GM21529 (cell line): Measurements from ENCODE around the gene KCNJ5.

Experiments
- ATAC-seq: cut with Tn5 transposase; IDR thresholded peaks from one replicate; pipeline ENCODE4 v1.9.1; 2021; ENCODE audit not compliant: unreplicated experiment

KCNJ5 gene

DNA sequence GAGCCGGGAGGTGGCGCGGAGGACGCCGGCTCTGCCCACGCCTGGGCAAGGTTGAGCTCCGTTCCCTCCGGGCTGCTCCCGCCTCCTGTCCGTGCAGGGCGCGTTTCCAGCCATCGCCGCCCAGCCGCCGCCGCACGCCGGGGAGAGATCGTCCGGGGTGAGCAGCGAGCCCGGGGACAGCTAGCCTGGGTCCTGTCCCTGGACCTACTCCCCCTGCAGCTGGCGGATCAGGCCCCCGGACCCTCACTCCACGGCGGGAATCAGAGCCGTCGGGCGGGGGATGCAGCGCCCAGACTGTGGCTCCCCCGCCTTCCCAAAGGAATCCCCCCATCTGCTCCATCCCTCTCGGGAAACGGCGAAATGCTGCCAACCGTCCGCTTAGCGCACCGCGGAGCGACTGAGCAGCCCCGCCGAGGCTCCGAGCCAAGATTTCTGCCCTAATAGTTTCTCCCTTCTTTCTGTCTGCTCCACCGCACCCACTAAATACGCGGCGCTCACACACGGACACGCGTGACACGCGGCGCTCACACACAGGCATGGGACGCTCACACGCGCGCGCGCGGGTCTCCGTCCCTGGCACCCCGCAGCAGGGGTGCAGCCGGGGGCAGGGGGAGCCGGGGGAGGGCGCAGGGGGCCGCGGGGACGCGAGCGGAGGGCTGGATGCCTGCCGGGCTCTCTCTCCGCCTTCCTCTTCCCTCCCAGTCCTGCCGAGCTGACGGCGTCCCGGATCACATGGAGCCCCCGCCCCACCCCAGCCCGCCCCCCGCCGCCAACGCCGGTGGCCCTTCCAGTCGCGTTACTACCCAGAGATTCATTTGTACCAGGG lies at the start of gene KCNJ5:
Gene KCNJ5, plus strand, starts transcription at position 814 of the 826 bp plus-strand sequence. CDS start 19,918 bp downstream, outside the sequence.
- ATAC-seq = no peak

DNA sequence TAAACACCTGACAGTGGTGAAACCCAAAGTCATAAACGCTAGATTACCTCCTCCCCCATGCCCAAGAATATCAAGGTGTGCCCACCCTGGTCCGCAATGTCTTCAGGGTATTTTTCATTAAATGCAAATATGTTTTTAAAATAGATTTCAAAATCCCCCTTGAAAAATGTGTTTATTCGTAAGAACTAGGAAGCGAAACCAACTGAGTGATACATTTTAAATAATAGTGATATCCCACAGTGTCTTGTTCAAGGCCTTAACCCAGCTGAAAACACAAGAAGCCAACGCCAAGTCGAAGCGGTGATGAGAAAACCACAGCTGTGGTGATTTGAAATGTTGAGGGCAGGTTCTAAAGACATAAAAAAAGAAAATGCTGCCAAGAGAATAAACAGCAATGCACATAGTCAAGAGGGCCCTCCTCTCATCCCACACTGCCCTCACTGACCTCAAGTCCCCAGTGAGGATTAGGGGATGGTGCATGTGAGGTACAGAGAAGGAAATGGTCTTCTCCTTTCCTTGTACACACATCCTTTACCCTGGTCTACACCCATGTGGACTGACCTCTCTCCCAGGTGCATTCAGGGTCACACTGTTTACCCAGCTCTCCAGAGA lies 49.6 kb upstream of the KCNJ5 start:
- peak; percentile 55 for ATAC-seq

DNA sequence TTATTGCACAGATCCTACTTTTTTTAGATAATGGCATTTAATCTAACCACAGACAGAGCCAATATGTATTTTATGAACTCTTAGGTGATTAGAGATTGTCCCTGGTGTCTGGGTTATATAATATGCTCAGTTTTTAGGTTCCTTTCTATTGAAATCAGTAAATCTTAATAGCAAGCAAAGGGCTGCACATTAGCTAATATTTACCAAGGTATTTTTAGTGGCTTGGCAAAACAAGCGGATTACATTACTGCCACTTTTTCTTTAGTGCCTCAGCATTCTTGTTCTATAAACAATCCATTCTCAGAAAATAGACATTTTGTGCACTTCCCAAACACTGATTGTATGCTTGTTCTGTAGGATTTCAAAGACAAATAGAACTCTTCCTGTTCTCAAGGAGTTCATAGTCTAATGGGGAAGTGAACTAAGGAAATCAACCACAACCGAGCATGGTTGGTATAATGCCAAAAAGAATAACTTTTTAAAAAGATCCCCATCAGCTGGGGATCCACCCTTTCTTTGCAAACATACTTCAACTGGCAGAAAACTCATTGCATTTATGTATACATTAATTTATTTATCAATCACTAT lies 47.9 kb upstream of the KCNJ5 start:
- no peak for ATAC-seq

DNA sequence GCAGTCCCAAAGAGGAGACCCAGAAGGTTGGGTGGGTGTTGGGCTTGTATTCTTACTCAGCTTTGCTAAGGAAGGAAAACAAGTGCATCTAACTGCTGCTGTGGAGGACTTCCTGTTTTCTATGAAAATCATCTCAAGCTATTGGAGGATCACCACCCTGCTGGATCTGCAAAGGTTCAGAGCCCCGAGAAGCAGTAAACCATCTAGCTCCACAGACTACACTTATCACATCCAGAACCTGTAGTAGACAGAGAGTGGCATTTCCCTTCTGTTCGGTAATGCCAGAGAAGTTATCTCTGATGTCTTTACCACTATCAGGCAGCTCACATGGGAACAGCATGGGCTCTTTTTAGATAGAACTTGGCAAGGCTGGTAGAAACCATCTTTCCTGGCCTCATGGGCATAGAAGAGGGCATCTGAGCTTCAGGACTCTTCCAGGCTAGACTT lies 45.8 kb upstream of the KCNJ5 start:
- no peak for ATAC-seq

DNA sequence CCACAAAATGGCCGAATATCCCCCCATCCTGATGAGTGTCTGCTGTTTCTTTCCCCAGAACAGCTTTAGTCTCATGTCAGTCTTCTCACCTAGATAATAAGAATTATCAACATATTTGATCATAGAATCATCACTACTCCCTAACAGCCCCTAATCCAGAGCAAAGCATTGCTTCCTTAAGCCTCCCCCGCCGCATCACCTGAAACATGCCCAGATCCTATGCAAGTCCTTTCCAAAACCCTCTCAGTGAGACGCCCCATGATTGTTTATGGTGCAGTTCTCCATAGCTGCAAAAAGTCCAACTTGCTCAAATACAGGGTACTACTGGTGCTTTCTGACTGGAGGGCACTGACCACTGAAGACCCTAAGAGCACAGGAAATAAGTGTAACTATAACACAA lies 44.2 kb upstream of the KCNJ5 start:
- ATAC-seq = no peak

DNA sequence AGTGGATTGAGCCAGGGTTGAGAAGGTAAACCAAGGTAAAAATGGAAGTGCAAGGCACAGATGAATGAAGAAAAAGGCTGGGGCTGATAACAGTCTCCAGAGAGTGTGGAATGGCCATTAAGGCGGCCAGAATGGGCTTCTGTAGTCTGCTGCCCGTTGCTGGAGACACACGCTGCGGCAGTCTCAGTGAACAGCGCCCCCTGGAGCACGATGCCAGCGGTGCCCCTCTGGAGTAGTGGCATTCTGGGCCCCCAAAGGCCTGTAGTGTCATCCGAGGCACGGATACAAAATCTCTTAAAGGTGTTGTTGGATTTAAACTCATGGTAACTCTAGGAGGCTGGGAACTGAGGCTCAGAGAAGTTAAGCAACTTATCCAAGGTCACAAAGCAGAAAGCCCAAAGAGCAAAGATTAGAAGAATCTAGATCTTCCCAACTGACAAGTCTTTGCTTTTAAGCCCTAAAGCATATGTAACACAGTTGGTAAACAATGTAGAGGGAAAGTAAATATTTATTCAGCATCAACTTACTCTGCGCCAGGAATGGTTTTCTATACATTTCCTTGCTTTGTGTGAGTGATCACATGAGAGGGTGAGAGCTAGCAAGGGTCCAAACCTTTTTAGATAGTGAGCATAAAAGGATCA lies 42.2 kb upstream of the KCNJ5 start:
- ATAC-seq = peak; percentile 88

DNA sequence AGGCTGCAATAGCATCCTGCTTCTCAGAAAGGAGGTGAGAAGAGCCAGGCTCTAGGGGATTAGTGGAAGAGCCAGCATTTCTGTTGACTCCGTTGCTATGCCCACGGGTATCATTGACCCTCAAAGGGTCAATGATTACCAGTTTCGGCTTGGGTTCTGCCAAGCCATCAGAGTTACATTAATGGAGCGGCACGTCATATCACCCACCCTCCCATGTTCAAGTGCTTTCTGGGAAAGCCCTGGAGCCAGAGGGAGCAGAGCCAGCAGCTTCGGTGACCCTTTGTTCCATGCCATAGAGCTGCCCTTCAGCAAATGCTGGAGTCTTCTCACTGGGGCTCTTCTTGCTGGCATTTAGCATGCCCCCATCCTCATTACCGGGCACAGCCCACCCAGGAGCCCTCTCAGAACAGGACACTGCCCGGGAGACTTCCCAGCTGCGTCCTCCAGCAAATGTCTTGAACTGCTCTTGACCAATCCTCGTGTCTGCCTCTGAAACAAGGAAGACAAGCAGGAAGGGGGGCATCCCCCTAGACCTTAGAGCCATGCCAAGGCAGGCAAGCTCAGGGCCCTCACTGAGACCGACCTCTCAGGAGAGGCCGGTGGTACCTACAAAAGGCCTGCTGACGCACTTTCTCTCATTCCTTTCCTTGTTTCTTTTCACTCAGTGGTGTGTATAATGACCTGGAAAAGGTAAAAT lies 38.7 kb upstream of the KCNJ5 start:
- no peak for ATAC-seq

DNA sequence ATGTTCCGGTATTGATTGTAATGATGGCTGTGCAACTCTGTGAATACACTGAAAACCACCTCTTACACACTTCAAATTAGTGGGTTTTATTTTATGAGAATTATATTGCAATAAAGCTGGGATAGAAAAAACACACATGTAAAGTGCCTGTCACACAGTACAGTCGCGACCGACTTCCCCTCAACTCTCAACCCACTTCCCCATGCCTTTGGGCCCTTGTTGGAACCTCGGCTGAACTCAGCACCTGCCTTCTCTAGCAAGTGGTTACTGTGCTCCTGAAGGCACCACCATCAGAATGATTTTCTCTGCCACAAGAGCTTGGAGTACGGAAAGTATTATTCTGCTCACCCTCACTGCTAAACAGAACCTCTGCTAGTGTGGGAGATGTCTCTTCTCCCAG lies 37.6 kb upstream of the KCNJ5 start:
- no peak for ATAC-seq

DNA sequence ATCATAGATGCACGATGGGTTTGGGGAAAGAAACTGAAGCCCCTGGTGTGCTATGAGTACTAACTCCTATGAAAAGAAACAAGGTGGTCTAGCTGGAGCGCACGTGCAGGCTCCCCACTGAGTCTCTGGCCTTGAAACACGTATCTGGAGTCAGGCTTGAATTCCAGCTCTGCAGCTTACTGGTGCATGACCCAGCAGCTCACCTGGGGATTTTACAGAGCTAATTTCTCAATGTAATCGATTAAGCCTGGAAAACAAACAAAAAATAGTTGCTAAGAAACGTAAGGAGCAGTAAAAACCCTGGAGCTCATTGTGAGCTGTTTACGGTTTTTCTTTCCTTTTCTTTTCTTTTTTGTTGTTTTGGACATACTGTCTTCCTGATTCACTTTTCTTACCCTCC lies 36.3 kb upstream of the KCNJ5 start:
- no peak for ATAC-seq

DNA sequence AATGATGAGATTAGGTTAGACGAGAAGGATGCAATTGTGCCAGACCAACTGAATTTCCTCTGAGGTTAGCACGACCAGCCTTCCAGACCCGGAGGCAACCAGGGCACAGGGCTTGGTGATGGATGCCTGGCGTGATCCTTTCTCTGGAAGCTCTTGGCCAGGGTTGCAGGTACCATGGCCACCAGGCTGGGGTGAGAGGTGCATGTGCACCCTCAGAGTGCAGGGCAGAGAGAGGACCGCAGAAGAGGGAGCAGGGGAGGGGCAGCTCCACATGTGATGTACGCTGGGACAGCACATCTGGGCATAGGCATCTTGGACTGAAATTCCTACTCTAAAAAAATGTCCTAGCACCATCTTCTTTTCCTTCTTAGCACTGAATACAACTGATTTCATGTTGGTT lies 34.9 kb upstream of the KCNJ5 start:
- ATAC-seq = no peak

DNA sequence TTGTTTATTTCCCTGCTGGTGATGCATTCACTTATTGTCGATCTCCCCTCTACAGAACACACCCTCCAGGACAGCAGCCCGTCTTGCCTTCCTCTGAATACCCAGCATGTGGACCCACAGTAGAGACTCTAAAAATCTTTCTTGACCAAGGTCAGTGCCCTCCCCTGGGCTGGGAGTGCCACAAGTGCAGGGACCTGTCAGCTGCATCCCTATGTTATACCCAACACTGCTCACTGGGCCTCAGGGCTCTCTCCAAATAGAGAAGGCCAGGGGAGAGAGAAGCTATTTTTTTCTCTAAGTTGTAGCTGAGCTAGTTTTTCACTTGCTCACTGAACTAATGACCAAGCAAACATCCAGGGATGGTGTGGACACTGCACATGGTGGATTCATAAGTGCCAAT lies 33.8 kb upstream of the KCNJ5 start:
- no peak for ATAC-seq

DNA sequence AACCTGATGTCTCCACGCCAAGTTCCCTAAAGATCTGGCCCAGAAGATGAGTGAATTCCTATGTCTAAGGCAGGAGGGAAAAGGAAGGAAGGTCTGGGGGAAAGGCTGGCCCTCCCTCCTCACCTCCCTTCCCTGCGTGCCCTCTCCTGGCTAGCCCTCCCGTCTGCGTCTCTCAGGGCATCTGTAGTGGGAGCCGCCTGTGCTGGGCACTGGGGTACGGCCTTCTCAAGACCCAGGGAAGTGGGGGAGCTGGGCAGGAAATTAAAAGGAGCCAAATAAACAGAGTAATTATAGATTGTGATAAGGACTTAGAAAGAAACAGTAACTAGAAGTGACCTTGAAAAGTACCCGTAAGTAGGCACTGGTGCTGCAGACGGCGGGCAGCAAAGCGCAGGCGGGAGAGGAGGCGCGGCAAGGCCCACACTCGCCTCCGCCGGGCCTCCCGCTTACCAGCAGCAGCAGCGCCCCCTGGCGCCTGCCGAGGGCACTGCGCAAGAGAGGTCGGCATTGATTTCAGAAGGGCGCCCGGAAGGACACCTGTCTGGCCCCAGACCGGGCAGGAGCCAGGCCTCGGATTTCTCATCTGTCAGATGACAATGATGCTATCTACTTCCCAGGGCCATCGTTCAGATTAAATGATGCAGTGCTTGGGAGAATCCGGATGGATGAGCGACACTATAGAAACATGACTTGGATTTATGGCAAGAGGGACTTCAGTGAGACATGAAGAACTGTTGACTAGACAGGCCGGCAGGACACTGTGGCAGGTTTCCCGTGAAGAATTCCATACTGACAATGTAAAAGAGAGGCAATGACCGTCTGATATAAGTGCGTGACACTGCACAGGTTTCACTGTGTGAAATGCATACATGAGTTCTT lies 31.4 kb upstream of the KCNJ5 start:
- ATAC-seq = peak; percentile 96

DNA sequence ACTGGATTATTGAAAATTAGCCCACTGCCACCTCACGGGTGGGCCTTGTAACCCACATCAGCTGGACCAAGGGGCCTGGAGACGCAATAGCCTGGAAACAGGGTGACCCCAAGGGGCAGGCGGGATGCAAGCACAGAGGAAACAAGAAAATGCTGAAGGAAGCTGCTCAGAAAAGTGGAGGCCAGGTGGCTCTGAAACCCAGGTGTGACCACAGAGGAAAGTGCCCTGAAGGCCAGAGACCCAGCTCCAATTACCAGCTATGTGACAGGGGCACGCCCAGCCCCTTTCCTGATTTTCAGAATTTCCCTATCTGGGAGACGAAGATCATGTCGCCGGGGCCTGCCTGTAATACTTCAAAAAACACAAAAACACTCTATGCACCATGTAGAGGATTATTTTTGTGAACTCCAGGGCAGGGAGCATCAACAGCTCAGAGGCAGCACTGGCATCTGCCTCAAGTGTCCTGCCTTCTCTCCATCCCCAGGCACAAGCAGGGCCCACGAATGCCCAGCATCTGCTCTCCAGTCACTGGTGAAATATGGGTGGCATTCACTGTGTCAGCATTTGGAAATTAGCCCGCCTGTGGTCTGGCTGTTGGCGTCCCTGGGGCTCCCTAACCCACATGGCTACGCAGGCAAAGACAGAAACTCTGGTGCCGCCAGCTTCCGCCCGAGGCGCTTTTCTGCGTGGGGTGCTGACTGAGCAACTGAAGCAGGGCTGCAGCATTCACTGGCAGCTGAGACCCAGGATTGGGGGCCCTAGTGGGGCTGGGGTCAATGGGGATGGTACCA lies 30.4 kb upstream of the KCNJ5 start:
- no peak for ATAC-seq

DNA sequence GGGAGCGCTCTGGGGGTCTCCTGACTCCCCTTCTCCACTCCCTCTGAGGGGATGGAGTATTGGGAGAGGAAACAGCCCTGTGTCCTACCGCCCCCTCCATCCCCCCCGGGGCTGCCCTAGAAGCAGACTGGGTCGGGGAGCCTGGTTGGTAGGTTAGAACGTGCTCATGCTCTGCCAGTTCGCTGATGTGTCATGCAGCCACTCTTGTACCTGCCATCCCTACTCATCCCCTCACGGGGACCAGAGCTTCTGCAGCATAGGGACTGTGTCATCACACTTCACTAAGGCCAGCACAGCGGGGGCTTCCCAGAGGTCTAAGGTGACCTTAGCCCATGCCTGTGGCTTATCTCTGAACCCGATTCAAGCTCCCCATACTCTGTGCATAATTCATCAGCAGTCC lies 28.8 kb upstream of the KCNJ5 start:
- ATAC-seq = no peak

DNA sequence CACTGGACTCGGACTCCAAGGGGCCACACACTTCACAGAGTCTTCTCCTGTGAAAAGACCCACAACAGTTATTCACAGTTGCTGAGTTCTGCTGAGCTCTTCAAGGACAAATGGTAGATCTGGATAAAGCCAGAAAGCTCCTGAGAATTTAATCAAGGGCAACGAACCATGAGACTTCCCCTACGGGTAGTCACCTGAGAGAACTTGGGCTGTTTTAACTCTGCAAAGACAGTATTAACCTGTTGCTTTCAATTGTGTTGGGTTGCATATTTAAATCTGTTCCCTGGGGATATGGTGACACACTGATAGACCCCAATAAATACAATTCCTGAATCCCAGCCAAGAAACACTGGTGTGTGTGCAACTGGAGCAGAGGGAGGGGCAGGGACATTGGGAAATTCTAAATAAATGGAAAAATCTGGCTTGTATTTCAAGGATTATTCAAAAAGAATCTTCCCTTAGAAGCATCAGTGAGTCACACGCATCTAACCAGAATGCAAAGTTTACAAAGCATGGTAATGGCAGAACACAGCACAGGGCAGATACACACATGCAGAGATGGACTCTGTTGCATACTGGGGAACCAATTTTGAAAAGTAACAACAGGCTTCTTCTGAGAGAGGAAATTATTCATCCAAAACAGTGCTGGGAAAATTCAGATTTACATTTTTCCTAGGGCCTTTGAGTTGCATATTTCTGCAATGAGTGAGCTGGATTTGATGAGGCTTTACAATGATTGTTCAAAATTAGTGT lies 28.1 kb upstream of the KCNJ5 start:
- ATAC-seq = no peak

DNA sequence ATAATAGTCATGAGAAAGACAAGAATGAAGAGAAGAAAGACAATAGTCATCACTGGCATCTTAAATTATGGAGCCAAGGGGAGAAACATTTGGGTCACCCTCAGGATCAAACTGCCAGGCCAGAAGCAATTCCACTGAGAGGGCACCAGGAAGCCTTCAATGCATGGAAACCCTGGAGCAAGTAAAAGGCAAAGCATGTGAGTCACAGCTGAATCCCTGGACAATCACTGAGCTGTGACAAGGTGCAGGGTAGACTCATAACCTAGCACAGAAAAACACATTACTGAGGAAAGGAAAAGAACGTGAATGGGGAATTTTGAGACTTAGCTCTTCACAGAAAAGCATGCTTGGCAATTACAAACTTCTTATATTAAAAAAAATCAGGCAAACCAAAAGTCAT lies 25.7 kb upstream of the KCNJ5 start:
- no peak for ATAC-seq

DNA sequence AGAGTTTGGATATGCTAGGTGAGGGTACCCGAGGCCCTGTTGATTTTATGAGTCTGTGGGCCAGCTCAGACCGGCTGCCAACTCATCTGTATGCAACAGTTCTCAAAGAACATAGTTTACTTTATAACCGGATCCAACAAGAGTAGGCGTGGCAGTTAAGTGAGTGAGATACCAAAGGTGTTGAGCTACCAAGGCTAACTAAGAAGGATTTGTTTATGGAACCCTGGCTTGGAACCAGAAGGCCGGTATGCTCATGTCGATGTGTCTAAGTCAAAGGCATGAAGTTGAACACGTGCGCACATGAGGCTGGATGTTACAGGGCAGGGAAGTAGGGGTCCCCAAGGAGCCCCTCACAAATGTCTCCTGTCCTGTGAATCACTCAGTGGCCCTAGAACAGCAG lies 23.9 kb upstream of the KCNJ5 start, which contains the start of gene KCNJ1:
Gene KCNJ1, minus strand, starts transcription at position 20 of the 400 bp plus-strand sequence. CDS start 27,053 bp downstream, outside the sequence.
- ATAC-seq = no peak

DNA sequence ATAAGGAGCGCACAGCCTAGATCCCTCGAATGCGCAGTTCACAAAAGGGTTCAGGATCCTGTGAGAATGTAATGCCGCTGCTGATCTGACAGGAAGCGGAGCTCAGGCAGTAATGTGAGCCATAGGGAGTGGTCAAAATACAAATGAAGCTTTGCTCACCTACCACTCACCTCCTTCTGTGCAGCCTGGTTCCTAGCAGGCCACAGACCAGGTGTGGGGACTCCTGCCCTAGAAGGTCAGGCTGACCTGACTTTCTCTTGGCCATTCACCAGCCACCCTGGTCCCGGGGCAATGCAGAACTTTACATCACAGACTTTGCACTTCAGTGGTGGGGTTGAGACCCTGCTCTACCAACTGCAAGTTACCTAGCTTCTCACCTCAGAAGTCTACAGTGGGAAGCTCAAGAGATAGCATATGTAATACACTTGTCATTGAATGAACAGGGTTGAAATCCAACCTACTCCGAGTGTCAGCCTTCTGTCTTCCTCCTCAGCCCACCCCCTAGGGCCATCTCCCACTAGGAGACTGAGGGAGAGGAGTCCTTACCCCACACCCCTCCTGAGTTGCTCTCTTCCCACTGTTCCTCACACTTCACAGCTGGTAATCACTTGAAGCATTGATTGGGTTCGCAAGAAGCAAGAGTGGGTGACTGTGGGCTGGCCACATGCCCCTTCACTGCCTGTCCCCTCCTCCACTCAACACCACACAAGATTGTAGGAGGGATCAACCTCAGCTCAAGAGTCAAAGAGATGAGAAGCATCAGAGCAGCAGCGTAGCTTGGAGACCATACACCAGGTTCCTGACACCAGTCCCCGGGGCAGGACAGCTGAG lies 22.1 kb upstream of the KCNJ5 start:
- no peak for ATAC-seq
